HepG2 (cell line): ENCODE measurements around the gene ERCC5. TPM values are rescaled to one million over a fixed set of nuclear protein-coding genes. Genes with fewer than 3 reads are reported as not detected.

ENCODE experiments used
- CENPX ChIP-seq: sonication (generic); formaldehyde crosslinking; IDR thresholded peaks from 2 replicates; pipeline ENCODE4 v1.9.0; 2021; ENCODE audit warnings: mild to moderate bottlenecking, missing genetic modification reagents, moderate library complexity
- HMG20B ChIP-seq: conservative IDR thresholded peaks from 2 replicates; pipeline ENCODE4 v1.6.1; 2016; ENCODE audit warnings: missing genetic modification reagents, missing compliant biosample characterization
- KAT8 ChIP-seq: IDR thresholded peaks from 2 replicates; pipeline ENCODE4 v1.6.1; 2016; ENCODE audit warnings: missing genetic modification reagents, missing compliant biosample characterization
- KLF13 ChIP-seq: sonication (generic); formaldehyde crosslinking; IDR thresholded peaks from 2 replicates; pipeline ENCODE4 v1.4.0; 2020; ENCODE audit warnings: mild to moderate bottlenecking, missing genetic modification reagents
- KLF9 ChIP-seq: IDR thresholded peaks from 2 replicates; pipeline ENCODE4 v1.6.1; 2016; ENCODE audit warnings: low read depth
- POLR2G ChIP-seq: fragments of 200-400 bp; formaldehyde crosslinking; IDR thresholded peaks from 2 replicates; pipeline ENCODE4 v1.6.1; 2018; ENCODE audit warnings: mild to moderate bottlenecking, low read depth, low read length, moderate library complexity
- RAD51 ChIP-seq: fragments of 450-650 bp; IDR thresholded peaks from 2 replicates; pipeline ENCODE4 v1.6.1; 2016; ENCODE audit warnings: borderline replicate concordance
- SKI ChIP-seq: fragments of 450-650 bp; IDR thresholded peaks from one replicate; pipeline ENCODE4 v1.6.1; 2018; ENCODE audit warnings: mild to moderate bottlenecking; ENCODE audit not compliant: partially characterized antibody
- TFE3 ChIP-seq: IDR thresholded peaks from 2 replicates; pipeline ENCODE4 v1.6.1; 2016
- ZBTB37 ChIP-seq: sonication (generic); formaldehyde crosslinking; IDR thresholded peaks from 2 replicates; pipeline ENCODE4 v1.4.0; 2020; ENCODE audit warnings: mild to moderate bottlenecking, missing genetic modification reagents
- ZFAT ChIP-seq: sonication (generic); formaldehyde crosslinking; conservative IDR thresholded peaks from 2 replicates; pipeline ENCODE4 v1.8.1; 2023; ENCODE audit warnings: missing genetic modification reagents, inconsistent platforms
- ZNF10 ChIP-seq: sonication (generic); formaldehyde crosslinking; IDR thresholded peaks from 2 replicates; pipeline ENCODE4 v1.4.0; 2020; ENCODE audit warnings: mild to moderate bottlenecking, low read depth, missing genetic modification reagents, borderline replicate concordance
- ZNF138 ChIP-seq: sonication (generic); formaldehyde crosslinking; IDR thresholded peaks from 2 replicates; pipeline ENCODE4 v1.5.0; 2020; ENCODE audit warnings: mild to moderate bottlenecking, low read depth, missing genetic modification reagents
- ZNF451 ChIP-seq: sonication (generic); formaldehyde crosslinking; IDR thresholded peaks from 2 replicates; pipeline ENCODE4 v1.5.0; 2020; ENCODE audit warnings: mild to moderate bottlenecking, missing genetic modification reagents
- ZNF615 ChIP-seq: sonication (generic); formaldehyde crosslinking; IDR thresholded peaks from 2 replicates; pipeline ENCODE4 v1.5.0; 2020; ENCODE audit warnings: mild to moderate bottlenecking, missing genetic modification reagents, borderline replicate concordance
- ZNF782 ChIP-seq: sonication (generic); formaldehyde crosslinking; IDR thresholded peaks from 2 replicates; pipeline ENCODE4 v1.4.0; 2020; ENCODE audit warnings: missing genetic modification reagents, mild to moderate bottlenecking, borderline replicate concordance
- polyA plus RNA-seq, 8 experiments: library from polyadenylated mRNA; depleted of rRNA in 3 of 8; stranded (reverse) in 7 of 8; unstranded in 1 of 8; fragments of >200 nt; fragmentation: Illumina TruSeq in 4 of 8; extraction: Trizol in 4 of 8; gene quantifications; 2 replicates each; pipeline versions ENCODE4 v1.2.1 to v1.2.3, GENCODE V29; 2011 to 2016; ENCODE audit warnings: low read depth in 4 of 8, missing spikeins in 1 of 8, mixed read lengths in 1 of 8; ENCODE audit not compliant: insufficient read depth in 1 of 8
- total RNA-seq, 5 experiments: library from RNA; depleted of rRNA; stranded (reverse); fragments of >200 nt; fragmentation: Illumina TruSeq; extraction: Trizol; gene quantifications; 2 replicates each; pipeline ENCODE4 v1.2.3, GENCODE V29; 2016; ENCODE audit warnings: low read depth in 1 of 5
- TF ChIP-seq, protein P1 (sequence below): sonication (generic); formaldehyde crosslinking; IDR thresholded peaks from 2 replicates; pipeline ENCODE4 v1.5.0; 2020; ENCODE audit warnings: missing genetic modification reagents

The ERCC5 gene
- total and polyA plus RNA-seq, 2 of the 13 experiments (the other 11 are each of a cell fraction or from before 2014, with no cell fraction given) = 12.9 to 35.5 TPM

DNA sequence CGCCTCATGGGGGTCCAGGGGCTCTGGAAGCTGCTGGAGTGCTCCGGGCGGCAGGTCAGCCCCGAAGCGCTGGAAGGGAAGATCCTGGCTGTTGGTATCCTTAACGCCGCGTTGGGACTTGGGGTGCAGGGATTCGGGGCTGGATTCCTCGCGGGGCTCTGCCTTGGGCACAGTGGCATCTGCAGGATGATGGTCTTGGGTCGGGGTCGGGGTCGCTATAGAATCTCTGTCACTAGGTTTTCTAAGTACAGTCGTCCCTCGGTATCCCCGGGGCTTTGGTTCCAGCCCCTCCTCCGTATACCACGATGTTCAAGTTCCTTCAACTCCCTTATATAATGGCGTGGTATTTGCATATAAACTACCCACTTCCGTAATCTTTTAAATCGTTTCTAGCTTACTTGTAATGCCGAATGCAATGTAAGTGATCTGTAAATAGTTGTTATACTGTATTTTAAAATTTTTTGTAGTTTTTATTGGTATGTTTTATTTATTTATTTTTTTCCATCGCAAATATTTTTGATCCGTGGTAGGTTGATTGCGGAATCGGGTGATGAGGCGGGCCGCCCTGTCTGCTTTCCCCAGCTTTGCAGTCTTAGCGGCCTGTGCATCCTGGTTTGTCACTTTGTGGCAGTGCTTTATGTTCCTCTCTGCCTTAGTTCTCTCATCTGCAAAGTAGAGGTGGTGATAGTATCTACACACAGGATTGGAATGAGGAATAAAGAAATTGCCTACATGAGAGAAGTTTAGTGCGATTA lies 606 bp downstream of the ERCC5 start (continued):
- TF ChIP-seq CENPX (CRISPR knock-in tag) (no peak), ZNF10 (CRISPR knock-in tag) (no peak), KAT8 (CRISPR knock-in tag) (no peak), ZBTB37 (CRISPR knock-in tag) (no peak), ZNF782 (CRISPR knock-in tag) (no peak), POLR2G (no peak), ZFAT (CRISPR knock-in tag) (no peak), HMG20B (CRISPR knock-in tag) (no peak), RAD51 (no peak), ZNF615 (CRISPR knock-in tag) (no peak), TFE3 (no peak; the same call in 1 of the 2 replicates), KLF13 (CRISPR knock-in tag) (no peak), ZNF138 (CRISPR knock-in tag) (no peak), KLF9 (CRISPR knock-in tag) (no peak), SKI (no peak), ZNF451 (CRISPR knock-in tag) (no peak)
- TF ChIP-seq, protein P1, sequence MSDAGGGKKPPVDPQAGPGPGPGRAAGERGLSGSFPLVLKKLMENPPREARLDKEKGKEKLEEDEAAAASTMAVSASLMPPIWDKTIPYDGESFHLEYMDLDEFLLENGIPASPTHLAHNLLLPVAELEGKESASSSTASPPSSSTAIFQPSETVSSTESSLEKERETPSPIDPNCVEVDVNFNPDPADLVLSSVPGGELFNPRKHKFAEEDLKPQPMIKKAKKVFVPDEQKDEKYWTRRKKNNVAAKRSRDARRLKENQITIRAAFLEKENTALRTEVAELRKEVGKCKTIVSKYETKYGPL (CRISPR knock-in tag) = peak; percentile 57; the same call in 1 of the 2 replicates
